Breast epithelium (tissue), 4 donors: Measurements from ENCODE around the gene SURF4. TPM values are rescaled to one million over a fixed set of nuclear protein-coding genes. Genes with fewer than 3 reads are reported as not detected.

Experiments
- DNase-seq, 2 donors: peaks; one replicate each; pipeline ENCODE4 v3.0.0-alpha.2; 2019; ENCODE audit warnings: low spot score in 2 of 2
- H3K27ac ChIP-seq, 2 donors: fragments of 200-600 bp; sonication (generic) in 1 of 2; one replicate each; pipeline ENCODE4 v1.5.1; 2016 to 2019; ENCODE audit warnings: mild to moderate bottlenecking in 1 of 2
- H3K27me3 ChIP-seq, 2 donors: fragments of 200-600 bp; sonication (generic) in 1 of 2; one replicate each; pipeline versions ENCODE4 v1.5.1 to v1.6.0; 2017 to 2019; ENCODE audit warnings: control low read depth in 1 of 2, mild to moderate bottlenecking in 1 of 2
- H3K36me3 ChIP-seq: fragments of 200-600 bp; one replicate; pipeline ENCODE4 v1.5.1; 2019
- H3K4me1 ChIP-seq, 2 donors: fragments of 200-600 bp; sonication (generic); one replicate each; pipeline ENCODE4 v1.5.1; 2016 to 2019; ENCODE audit warnings: control low read depth in 1 of 2
- H3K4me3 ChIP-seq, 3 donors: fragments of 200-600 bp; sonication (generic); 1 replicate in 2 of 3; 2 replicates in 1 of 3; pipeline ENCODE4 v1.5.1; 2016 to 2019; ENCODE audit warnings: mild to moderate bottlenecking in 3 of 3, moderate library complexity in 2 of 3
- H3K9me3 ChIP-seq, 2 donors: fragments of 200-600 bp; sonication (generic) in 1 of 2; one replicate each; pipeline ENCODE4 v1.5.1; 2016 to 2019; ENCODE audit warnings: control low read depth in 1 of 2
- POLR2A ChIP-seq: fragments of 450-650 bp; IDR thresholded peaks from one replicate; pipeline ENCODE4 v1.6.1; 2016; ENCODE audit warnings: antibody characterized with exemption, mild to moderate bottlenecking, moderate library complexity
- POLR2AphosphoS5 ChIP-seq, 3 donors: sonication (generic); formaldehyde crosslinking; IDR thresholded peaks; one replicate each; pipeline ENCODE4 v1.6.1; 2017; ENCODE audit warnings: antibody characterized with exemption in 3 of 3
- intact Hi-C: fragments of 100-400 bp; cut with DNase I; formaldehyde crosslinking; loops from one replicate; pipeline ENCODE4 v1.15.1; 2023; ENCODE audit warnings: low total_unique reads
- total RNA-seq, 3 donors: library from RNA; depleted of rRNA; stranded (reverse); fragments of >200 nt; gene quantifications; one replicate each; pipeline ENCODE4 v1.1.0, GENCODE V29; 2016
- TF ChIP-seq, protein P1 (sequence below), 3 donors: fragments of 450-650 bp; IDR thresholded peaks; one replicate each; pipeline ENCODE4 v1.5.1; 2016 to 2017; ENCODE audit warnings: antibody characterized with exemption in 3 of 3, mild to moderate bottlenecking in 3 of 3, moderate library complexity in 3 of 3

The SURF4 gene
- total RNA-seq, 3 donors from 2014 or later: 109 to 164 (median 133) TPM

- Histone ChIP-seq H3K27me3 (no peaks in the 10 kb centered on the region), H3K27ac (no peak overlapping the region), H3K4me3 (no peak overlapping the region), H3K4me1 (no peaks in the 10 kb centered on the region), H3K36me3 (no peaks in the 10 kb centered on the region), H3K9me3 (no peaks in the 10 kb centered on the region)
- TF ChIP-seq, protein P1, sequence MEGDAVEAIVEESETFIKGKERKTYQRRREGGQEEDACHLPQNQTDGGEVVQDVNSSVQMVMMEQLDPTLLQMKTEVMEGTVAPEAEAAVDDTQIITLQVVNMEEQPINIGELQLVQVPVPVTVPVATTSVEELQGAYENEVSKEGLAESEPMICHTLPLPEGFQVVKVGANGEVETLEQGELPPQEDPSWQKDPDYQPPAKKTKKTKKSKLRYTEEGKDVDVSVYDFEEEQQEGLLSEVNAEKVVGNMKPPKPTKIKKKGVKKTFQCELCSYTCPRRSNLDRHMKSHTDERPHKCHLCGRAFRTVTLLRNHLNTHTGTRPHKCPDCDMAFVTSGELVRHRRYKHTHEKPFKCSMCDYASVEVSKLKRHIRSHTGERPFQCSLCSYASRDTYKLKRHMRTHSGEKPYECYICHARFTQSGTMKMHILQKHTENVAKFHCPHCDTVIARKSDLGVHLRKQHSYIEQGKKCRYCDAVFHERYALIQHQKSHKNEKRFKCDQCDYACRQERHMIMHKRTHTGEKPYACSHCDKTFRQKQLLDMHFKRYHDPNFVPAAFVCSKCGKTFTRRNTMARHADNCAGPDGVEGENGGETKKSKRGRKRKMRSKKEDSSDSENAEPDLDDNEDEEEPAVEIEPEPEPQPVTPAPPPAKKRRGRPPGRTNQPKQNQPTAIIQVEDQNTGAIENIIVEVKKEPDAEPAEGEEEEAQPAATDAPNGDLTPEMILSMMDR (IDR thresholded peaks at IDR 0.05): no peak
- TF ChIP-seq POLR2A: no peak
- no peak for TF ChIP-seq POLR2AphosphoS5 (IDR thresholded peaks at IDR 0.05)
- intact Hi-C loops: no loop called here
- DNase-seq: no peak
Measured at GRCh38 chr9:133384736-133385321, 9.0 kb upstream of the SURF4 start.

DNA sequence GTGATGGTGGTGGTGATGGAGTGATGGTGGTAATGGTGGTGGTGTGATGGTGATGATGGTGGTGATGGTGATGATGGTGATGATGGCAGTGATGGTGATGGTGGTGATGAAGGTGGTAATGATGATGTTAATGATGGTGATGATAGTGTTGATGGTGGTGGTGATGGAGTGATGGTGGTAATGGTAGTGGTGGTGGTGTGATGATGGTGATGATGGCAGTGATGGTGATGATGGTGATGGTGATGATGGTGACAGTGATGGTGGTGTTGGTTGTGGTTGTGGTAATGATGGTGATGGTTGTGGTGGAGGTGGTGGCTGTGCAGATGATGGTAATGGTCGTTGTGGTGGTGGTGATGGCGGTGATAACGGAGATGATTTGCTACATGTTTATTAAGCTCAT, 7.6 kb upstream of the SURF4 start:
- Histone ChIP-seq H3K36me3 (no peaks in the 10 kb centered on the region), H3K9me3 (no peaks in the 10 kb centered on the region), H3K27me3 (no peaks in the 10 kb centered on the region), H3K4me3 (no peak overlapping the region), H3K4me1 (no peaks in the 10 kb centered on the region), H3K27ac (no peak overlapping the region)
- TF ChIP-seq, protein P1 (IDR thresholded peaks at IDR 0.05): no peak
- TF ChIP-seq POLR2A (no peak), POLR2AphosphoS5 (IDR thresholded peaks at IDR 0.05) (no peak)
- intact Hi-C loops: no loop called here
- no peak for DNase-seq

- Histone ChIP-seq H3K4me1 (no peaks in the 10 kb centered on the region), H3K27ac (no peak overlapping the region), H3K36me3 (no peaks in the 10 kb centered on the region), H3K9me3 (no peaks in the 10 kb centered on the region), H3K4me3 (no peak overlapping the region), H3K27me3 (no peaks in the 10 kb centered on the region)
- DNase-seq: no peak
- intact Hi-C loops: no loop called here
- TF ChIP-seq POLR2AphosphoS5 (IDR thresholded peaks at IDR 0.05) (no peak), POLR2A (no peak)
- TF ChIP-seq, protein P1 (IDR thresholded peaks at IDR 0.05): no peak
Measured at GRCh38 chr9:133382507-133383141, 6.8 kb upstream of the SURF4 start.

- TF ChIP-seq POLR2AphosphoS5 (IDR thresholded peaks at IDR 0.05): no peak
- TF ChIP-seq, protein P1 (IDR thresholded peaks at IDR 0.05): no peak
- no peak for TF ChIP-seq POLR2A
- intact Hi-C loops: no loop called here
- Histone ChIP-seq H3K27me3 (no peaks in the 10 kb centered on the region), H3K4me3 (no peak overlapping the region), H3K4me1 (no peaks in the 10 kb centered on the region), H3K9me3 (no peaks in the 10 kb centered on the region), H3K36me3 (no peaks in the 10 kb centered on the region), H3K27ac (no peak overlapping the region)
- no peak for DNase-seq
Measured at GRCh38 chr9:133380734-133381133, 4.9 kb upstream of the SURF4 start.

- no peak overlapping the region for H3K27ac ChIP-seq
- no peak for TF ChIP-seq POLR2AphosphoS5 (IDR thresholded peaks at IDR 0.05)
- no peak overlapping the region for H3K4me3 ChIP-seq
- DNase-seq: no peak
- no peaks in the 10 kb centered on the region for H3K36me3 ChIP-seq
- intact Hi-C loops: no loop called here
- no peaks in the 10 kb centered on the region for H3K4me1 ChIP-seq
- H3K9me3 ChIP-seq: no peaks in the 10 kb centered on the region
- H3K27me3 ChIP-seq: no peaks in the 10 kb centered on the region
Measured at GRCh38 chr9:133379153-133380086, 3.6 kb upstream of the SURF4 start.
